GM18909 (cell line): Measurements from ENCODE around the gene ADGRA3.
A peak's percentile ranks its signal among the peaks of the same experiment; 100 is the strongest.
"Not testable (repeated sequence)": the region's sequence is repeated elsewhere in the genome, so short reads cannot be mapped to it uniquely, and the experiment has no call there.

Source experiments
- ATAC-seq: cut with Tn5 transposase; IDR thresholded peaks from one replicate; pipeline ENCODE4 v1.9.1; 2021; ENCODE audit warnings: mild to moderate bottlenecking; ENCODE audit not compliant: unreplicated experiment, poor library complexity

The ADGRA3 gene

DNA sequence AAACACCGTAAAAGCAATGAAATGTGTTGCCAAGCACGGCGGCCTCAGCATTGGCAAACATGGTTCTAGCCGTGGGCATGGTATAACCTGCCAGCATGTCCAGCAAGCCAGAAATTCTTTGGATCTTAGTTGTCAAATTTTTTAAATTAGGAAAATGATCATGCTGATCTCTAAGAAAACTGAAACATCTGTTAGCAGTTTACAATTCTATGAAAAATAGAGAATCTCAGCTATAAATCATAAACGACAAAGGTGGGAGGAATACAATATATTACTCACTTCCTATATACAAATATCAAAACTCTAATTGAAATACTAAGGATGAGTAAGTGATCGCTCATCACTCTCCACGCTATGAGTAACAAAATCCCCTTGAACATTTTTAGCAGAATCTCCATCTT, 130.3 kb downstream of the ADGRA3 start:
- no peak for ATAC-seq

DNA sequence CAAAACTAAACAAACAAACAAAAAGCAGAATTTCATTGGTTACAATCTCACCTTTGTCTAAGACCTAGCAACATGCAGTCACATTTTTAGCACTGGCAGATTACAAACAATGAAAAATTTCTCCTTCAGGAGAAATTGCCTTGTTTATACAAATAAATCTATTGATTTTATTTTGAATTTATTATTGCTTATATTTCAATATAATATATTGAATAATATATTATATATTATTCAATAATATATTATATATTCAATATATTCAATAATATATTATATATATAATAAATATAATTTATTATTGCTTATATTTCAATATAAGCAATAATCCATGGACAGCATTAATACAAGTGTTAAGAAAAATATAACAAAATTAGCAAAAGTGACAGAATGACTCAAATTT, 131.7 kb downstream of the ADGRA3 start:
- no peak for ATAC-seq

GRCh38 chr4:22382216-22382615, 133.7 kb downstream of the ADGRA3 start:
- not testable (repeated sequence) for ATAC-seq

GRCh38 chr4:22372986-22373385, 142.9 kb downstream of the ADGRA3 start:
- ATAC-seq: no peak

DNA sequence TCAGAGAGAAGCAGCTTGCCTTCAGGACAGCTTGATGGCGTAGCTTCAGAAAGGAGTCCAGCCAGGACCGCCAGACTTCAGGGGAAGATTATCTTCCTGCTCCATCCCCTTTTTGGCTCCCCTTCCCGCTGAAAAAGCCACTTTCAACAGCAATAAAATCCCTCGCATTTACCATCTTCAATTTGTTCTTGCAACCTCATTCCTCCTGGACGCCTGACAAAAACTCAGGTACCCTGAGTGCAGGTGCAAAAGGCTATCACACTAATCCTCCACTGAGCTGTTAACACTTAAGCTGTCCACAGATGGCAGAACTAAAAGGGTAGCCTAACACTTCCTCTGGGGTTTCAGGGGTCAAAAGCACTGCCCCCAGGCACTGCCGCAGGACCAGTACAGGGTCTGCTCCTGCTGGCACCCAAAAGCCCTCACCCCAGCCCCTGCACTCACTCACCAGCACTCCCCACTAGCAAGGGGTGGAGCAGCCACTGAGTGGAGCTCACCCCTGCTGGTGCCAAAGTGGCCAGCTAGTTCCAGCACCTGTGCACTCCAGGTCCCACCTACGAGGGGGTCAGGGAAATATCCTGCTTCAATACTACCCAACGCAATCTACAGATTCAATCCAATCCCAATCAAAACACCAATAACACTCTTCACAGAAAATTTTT, 145.8 kb downstream of the ADGRA3 start:
- no peak for ATAC-seq

GRCh38 chr4:22363787-22364186, 152.1 kb downstream of the ADGRA3 start:
- no peak for ATAC-seq

DNA sequence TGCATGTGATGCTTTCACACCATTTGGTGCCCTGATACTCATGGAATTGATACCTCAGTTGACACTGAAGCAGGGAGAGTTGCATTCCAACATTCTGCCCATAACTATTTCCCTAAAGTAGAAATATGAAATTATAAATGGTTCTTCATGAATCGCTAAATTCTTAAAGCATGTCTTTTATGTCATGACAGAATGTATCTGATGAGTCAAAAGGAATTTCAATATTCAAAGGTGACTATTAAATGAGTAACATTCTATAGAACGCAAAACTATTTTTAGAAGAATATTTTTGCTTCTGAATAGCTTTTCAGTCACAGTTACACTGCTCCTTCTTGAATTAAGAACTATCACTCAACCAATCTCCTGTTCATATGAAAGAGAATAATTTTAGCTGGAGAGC, 152.8 kb downstream of the ADGRA3 start:
- no peak for ATAC-seq

DNA sequence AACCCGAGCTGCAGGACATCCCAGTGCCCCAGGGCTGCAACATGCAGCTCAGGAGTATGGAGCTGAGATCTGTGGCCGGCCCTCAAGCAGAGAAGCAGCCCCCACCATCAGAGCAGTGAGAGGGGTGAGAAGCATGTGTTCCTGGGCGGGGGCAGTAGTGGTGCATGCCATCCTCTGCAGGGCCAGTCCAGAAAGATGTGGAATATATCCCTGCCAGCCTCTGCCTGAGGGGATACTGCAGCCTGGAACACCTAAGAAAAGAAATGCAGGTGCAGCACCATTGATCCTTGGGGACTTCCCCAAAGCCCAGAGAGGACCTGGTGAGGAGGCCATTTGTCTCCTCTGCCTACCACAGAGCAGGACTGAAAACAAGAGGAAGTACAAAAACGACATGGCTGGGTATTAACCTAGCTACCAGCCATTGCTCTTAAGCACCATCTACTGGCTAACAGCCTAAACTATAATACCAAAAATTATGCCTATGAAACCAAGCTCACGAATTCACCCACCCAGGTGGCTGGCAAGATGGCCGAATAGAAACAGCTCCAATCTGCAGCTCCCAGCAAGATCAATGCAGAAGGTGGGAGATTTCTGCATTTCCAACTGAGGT, 158.8 kb downstream of the ADGRA3 start:
- ATAC-seq: peak; percentile 96

DNA sequence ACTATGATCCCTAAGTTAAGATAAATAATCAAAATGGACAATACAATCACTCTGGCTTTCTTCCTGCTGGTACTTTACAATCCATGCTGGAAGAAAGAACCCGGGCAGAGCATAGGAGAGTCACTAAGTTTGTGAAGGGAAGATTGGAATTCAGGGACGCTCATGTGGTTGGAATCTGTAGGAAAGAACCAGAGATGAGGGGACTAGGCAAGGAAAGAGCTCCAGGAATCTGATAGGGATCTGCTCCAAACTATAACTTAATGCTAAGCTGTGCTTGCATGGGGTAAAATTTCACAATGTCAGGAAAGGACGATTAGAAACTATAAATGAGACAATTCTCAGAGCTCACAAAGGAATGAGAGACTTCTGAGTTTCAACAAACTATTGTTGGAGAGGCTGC, 167.5 kb downstream of the ADGRA3 start:
- ATAC-seq: no peak

DNA sequence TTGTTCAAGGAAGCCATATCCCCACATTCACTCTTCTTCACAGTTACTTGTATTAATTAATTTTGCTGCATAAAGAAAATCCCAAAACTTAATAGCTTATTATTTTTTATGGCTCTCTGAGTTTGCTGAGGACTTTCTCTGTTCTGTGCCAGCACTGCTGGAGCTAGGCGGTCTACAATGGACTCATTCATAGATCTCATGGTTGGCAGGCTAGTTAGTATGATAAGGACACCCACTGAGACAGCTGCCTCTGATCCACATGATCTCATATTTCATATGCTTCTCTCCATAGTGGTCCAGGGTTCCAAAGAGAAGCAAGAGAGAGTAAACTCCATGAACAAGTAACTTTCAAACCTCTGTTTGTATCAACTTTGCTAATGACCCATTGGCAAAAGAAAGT, 170.2 kb downstream of the ADGRA3 start:
- ATAC-seq: no peak

- ATAC-seq: no peak
Measured at GRCh38 chr4:22345055-22345454, 170.8 kb downstream of the ADGRA3 start.

DNA sequence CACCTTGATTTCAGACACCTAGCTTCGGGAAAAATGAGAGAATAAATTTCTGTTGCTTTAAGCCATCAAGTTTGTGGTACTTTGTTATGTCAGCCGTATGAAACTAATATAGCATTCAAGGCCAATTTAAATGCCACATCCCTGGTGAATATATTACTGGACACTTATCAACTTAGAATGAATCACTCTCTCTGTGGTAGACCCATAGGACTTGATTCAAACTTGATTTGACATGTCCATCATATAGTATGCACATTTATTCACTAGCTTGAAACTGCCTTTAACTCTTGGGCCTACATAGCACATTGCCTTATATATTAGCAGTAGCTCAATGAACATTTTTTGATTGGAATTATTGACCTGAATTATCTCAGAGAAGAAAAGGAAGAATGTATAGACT, 172.3 kb downstream of the ADGRA3 start:
- no peak for ATAC-seq

DNA sequence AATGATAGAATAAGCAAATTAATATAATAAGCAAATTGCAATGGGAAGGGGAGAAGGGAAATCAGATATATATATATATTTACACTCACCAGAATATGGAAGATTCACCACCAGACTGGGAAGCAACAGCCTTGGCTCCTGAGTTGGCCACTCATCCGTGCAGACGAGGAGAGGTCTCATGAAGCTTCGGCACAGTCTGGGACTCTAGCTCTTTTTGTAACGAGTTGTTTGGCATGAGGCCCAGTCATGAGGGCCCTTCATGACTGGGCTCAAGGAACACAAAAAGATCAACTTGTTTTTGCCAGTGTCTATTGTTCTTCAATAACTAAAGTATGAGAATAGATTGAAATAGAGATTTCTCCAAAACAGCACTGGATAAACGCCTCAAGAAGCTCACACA, 176.4 kb downstream of the ADGRA3 start:
- no peak for ATAC-seq

DNA sequence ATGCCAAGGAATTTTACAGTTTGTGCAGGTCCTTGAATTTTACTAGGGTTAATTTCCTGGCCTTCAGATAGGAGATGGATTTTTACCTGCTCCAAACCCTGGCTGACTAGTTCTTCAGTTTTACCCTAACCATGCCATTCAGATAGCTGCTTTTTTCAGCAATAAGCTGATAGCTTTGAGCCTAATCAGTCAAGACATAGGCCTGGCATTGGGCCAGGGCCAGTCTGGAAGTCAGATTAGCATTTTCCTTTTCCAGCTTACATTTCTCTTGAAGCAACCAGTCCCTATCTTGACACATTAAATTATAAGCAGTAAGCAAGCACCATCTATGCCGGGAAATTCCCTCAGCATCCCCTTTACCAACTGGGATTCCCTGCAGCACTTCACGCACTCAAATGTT, 177.1 kb downstream of the ADGRA3 start:
- no peak for ATAC-seq
